Upper lobe of right lung (tissue), 1 donor: ENCODE results near the gene OLFML1. TPM values are rescaled to one million over a fixed set of nuclear protein-coding genes. Genes with fewer than 3 reads are reported as not detected.
A peak's percentile ranks its signal among the peaks of the same experiment; 100 is the strongest.

Experiments used
- ATAC-seq: fragments of 200-7000 bp; cut with Tn5 transposase; one replicate; pipeline ENCODE4 v1.9.1; 2020; ENCODE audit warnings: mild to moderate bottlenecking, moderate library complexity
- DNase-seq: peaks from one replicate; pipeline ENCODE4 v3.0.0-alpha.2; 2020
- H3K27ac ChIP-seq: fragments of 200-600 bp; one replicate; pipeline ENCODE4 v1.8.0; 2022
- H3K27me3 ChIP-seq: fragments of 200-600 bp; one replicate; pipeline ENCODE4 v1.8.0; 2022; ENCODE audit warnings: mild to moderate bottlenecking
- H3K36me3 ChIP-seq: fragments of 200-600 bp; one replicate; pipeline ENCODE4 v1.8.0; 2022
- H3K4me1 ChIP-seq: fragments of 200-600 bp; one replicate; pipeline ENCODE4 v1.8.0; 2022
- H3K4me3 ChIP-seq: fragments of 200-600 bp; one replicate; pipeline ENCODE4 v1.8.0; 2022; ENCODE audit warnings: mild to moderate bottlenecking
- H3K9me3 ChIP-seq: fragments of 200-600 bp; one replicate; pipeline ENCODE4 v1.8.0; 2022
- CTCF ChIP-seq: fragments of 200-600 bp; IDR thresholded peaks from one replicate; pipeline ENCODE4 v1.8.0; 2022; ENCODE audit warnings: antibody characterized with exemption
- intact Hi-C: fragments of 100-400 bp; cut with DNase I; formaldehyde crosslinking; loops from one replicate; pipeline ENCODE4 v1.11.0; 2022
- total RNA-seq: library from RNA; stranded (reverse); fragmentation: NEBNext Ultra II Directional; extraction: Animal tissue kit (Norgen Biotek cat#: 25700); gene quantifications from one replicate; pipeline ENCODE4 v1.2.1, GENCODE V29; 2021
- donor health status: DM: no; HTN: yes; CAD: no; lungs with severe emphysema.

The OLFML1 gene
- total RNA-seq, 1 donor from 2014 or later: 30.6 TPM

- H3K27ac ChIP-seq: no peak overlapping the region
- H3K36me3 ChIP-seq: no peaks in the 10 kb centered on the region
- intact Hi-C loops: no loop called here
- H3K4me1 ChIP-seq: peaks cover 4% of the 10 kb centered on the region
- no peaks in the 10 kb centered on the region for H3K9me3 ChIP-seq
- no peak for TF ChIP-seq CTCF
- ATAC-seq (peak; percentile 74), DNase-seq (no peak)
- no peaks in the 10 kb centered on the region for H3K27me3 ChIP-seq
- H3K4me3 ChIP-seq: no peak overlapping the region
These were observed 10.7 kb downstream of the OLFML1 start for GRCh38 chr11:7495882-7496551.

GRCh38 chr11:7498193-7498592 is 12.9 kb downstream of the OLFML1 start:
- H3K9me3 ChIP-seq: no peaks in the 10 kb centered on the region
- H3K36me3 ChIP-seq: no peaks in the 10 kb centered on the region
- ATAC-seq (peak; percentile 50), DNase-seq (no peak)
- H3K4me3 ChIP-seq: no peak overlapping the region
- no peaks in the 10 kb centered on the region for H3K27me3 ChIP-seq
- H3K4me1 ChIP-seq: peaks cover 4% of the 10 kb centered on the region
- intact Hi-C loops: no loop called here
- no peak for TF ChIP-seq CTCF
- H3K27ac ChIP-seq: no peak overlapping the region

DNA sequence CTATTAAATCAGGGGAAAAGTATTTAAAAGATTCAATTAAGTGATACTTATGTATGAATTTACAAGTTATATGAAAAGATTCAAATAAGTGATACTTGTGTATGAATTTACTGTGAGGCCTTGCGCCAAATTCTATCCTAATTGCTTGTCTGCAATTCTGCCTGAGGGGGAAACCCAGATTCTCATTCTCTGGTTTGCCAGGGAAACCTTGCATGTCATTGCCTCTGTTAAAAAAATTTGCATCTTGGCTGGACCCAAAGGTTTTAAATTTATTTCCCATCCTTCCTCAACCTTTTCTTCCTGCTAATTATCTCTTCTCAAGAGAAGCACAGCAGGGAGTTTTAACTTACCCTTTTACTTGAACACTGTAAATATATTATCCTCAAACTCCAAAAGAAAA is 13.8 kb downstream of the OLFML1 start:
- Histone ChIP-seq H3K27ac (no peak overlapping the region), H3K4me3 (no peak overlapping the region), H3K36me3 (no peaks in the 10 kb centered on the region), H3K4me1 (peaks cover 4% of the 10 kb centered on the region), H3K27me3 (no peaks in the 10 kb centered on the region), H3K9me3 (no peaks in the 10 kb centered on the region)
- DNase-seq (no peak), ATAC-seq (no peak)
- TF ChIP-seq CTCF: no peak
- intact Hi-C loops: no loop called here

GRCh38 chr11:7500251-7500650 is 14.9 kb downstream of the OLFML1 start:
- no peaks in the 10 kb centered on the region for H3K27me3 ChIP-seq
- ATAC-seq (no peak), DNase-seq (no peak)
- intact Hi-C loops: no loop called here
- no peak for TF ChIP-seq CTCF
- no peak overlapping the region for H3K27ac ChIP-seq
- H3K4me1 ChIP-seq: peaks cover 4% of the 10 kb centered on the region
- H3K9me3 ChIP-seq: no peaks in the 10 kb centered on the region
- no peaks in the 10 kb centered on the region for H3K36me3 ChIP-seq
- H3K4me3 ChIP-seq: no peak overlapping the region

GRCh38 chr11:7501251-7501650 is 15.9 kb downstream of the OLFML1 start:
- Histone ChIP-seq H3K27ac (no peak overlapping the region), H3K36me3 (no peaks in the 10 kb centered on the region)

More at GRCh38 chr11:7501251-7501650, 15.9 kb downstream of the OLFML1 start:
- DNase-seq: no peak
- no peak for TF ChIP-seq CTCF
- Histone ChIP-seq H3K4me3 (no peak overlapping the region), H3K4me1 (peaks cover 4% of the 10 kb centered on the region), H3K27me3 (no peaks in the 10 kb centered on the region), H3K9me3 (no peaks in the 10 kb centered on the region)
- peak; percentile 36 for ATAC-seq
- intact Hi-C loops: no loop called here
